ENCODE results near the gene ASB6.
A peak's percentile ranks its signal among the peaks of the same experiment; 100 is the strongest.

The ASB6 gene

GRCh38 chr9:129624168-129624759 is 17.7 kb downstream of the ASB6 start:
- DNase-seq = peak; percentile 73

- no peak for DNase-seq
Measured at GRCh38 chr9:129623331-129623730, 18.6 kb downstream of the ASB6 start.

- DNase-seq = no peak
Measured at GRCh38 chr9:129620669-129621295, 21.2 kb downstream of the ASB6 start, which contains the start of gene C9orf50. Gene C9orf50, minus strand, starts transcription at chr9:129621101. Its CDS starts 527 bp downstream, at chr9:129620574.

- no peak for DNase-seq
Measured at GRCh38 chr9:129619787-129620668, 21.9 kb downstream of the ASB6 start.

- no peak for DNase-seq
Measured at GRCh38 chr9:129617167-129617566, 24.8 kb downstream of the ASB6 start.

- DNase-seq = no peak
Measured at GRCh38 chr9:129615407-129616285, 26.3 kb downstream of the ASB6 start.

GRCh38 chr9:129614932-129615331 is 27.0 kb downstream of the ASB6 start:
- no peak for DNase-seq

- DNase-seq = no peak
Measured at GRCh38 chr9:129613520-129614175, 28.3 kb downstream of the ASB6 start.

- DNase-seq = no peak
Measured at GRCh38 chr9:129612815-129613519, 29.0 kb downstream of the ASB6 start.

GRCh38 chr9:129612123-129612522 is 29.8 kb downstream of the ASB6 start:
- DNase-seq = no peak

GRCh38 chr9:129611307-129611800 is 30.6 kb downstream of the ASB6 start:
- no peak for DNase-seq

GRCh38 chr9:129610473-129611306 is 31.3 kb downstream of the ASB6 start:
- peak; percentile 71 for DNase-seq

- DNase-seq = no peak
Measured at GRCh38 chr9:129610213-129610472, 31.8 kb downstream of the ASB6 start.

GRCh38 chr9:129609486-129610212 is 32.3 kb downstream of the ASB6 start:
- peak; percentile 67 for DNase-seq

GRCh38 chr9:129608561-129609481 is 33.1 kb downstream of the ASB6 start:
- no peak for DNase-seq

- no peak for DNase-seq
Measured at GRCh38 chr9:129607027-129607387, 34.9 kb downstream of the ASB6 start.

GRCh38 chr9:129606161-129607026 is 35.6 kb downstream of the ASB6 start:
- DNase-seq = no peak

GRCh38 chr9:129604766-129605163 is 37.2 kb downstream of the ASB6 start:
- DNase-seq = no peak
